22Rv1 (cell line): ENCODE data around the gene FAM181A.

ENCODE experiments used
- H3K27ac ChIP-seq: fragments of 450-650 bp; 2 replicates; pipeline ENCODE4 v1.5.1; 2017
- ZFX ChIP-seq: fragments of 450-650 bp; IDR thresholded peaks from 2 replicates; pipeline ENCODE4 v1.6.1; 2017; ENCODE audit warnings: antibody characterized with exemption, borderline replicate concordance
- TF ChIP-seq, protein P1 (sequence below): fragments of 450-650 bp; IDR thresholded peaks from 2 replicates; pipeline ENCODE4 v1.5.1; 2017; ENCODE audit warnings: mild to moderate bottlenecking

The FAM181A gene

GRCh38 chr14:93888995-93889394 is 38.1 kb upstream of the FAM181A start:
- TF ChIP-seq, protein P1, sequence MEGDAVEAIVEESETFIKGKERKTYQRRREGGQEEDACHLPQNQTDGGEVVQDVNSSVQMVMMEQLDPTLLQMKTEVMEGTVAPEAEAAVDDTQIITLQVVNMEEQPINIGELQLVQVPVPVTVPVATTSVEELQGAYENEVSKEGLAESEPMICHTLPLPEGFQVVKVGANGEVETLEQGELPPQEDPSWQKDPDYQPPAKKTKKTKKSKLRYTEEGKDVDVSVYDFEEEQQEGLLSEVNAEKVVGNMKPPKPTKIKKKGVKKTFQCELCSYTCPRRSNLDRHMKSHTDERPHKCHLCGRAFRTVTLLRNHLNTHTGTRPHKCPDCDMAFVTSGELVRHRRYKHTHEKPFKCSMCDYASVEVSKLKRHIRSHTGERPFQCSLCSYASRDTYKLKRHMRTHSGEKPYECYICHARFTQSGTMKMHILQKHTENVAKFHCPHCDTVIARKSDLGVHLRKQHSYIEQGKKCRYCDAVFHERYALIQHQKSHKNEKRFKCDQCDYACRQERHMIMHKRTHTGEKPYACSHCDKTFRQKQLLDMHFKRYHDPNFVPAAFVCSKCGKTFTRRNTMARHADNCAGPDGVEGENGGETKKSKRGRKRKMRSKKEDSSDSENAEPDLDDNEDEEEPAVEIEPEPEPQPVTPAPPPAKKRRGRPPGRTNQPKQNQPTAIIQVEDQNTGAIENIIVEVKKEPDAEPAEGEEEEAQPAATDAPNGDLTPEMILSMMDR: no peak
- TF ChIP-seq ZFX: no peak

GRCh38 chr14:93889739-93890483 is 37.2 kb upstream of the FAM181A start:
- H3K27ac ChIP-seq: no peak overlapping the region
- TF ChIP-seq, protein P1: no peak
- no peak for TF ChIP-seq ZFX

More at GRCh38 chr14:93888995-93889394, 38.1 kb upstream of the FAM181A start:
- no peak overlapping the region for H3K27ac ChIP-seq

GRCh38 chr14:93891756-93892504 is 35.2 kb upstream of the FAM181A start:
- TF ChIP-seq, protein P1: no peak
- TF ChIP-seq ZFX: no peak
- no peak overlapping the region for H3K27ac ChIP-seq

- TF ChIP-seq, protein P1: no peak
- TF ChIP-seq ZFX: no peak
- no peak overlapping the region for H3K27ac ChIP-seq
Observed at GRCh38 chr14:93892505-93892839, 34.7 kb upstream of the FAM181A start.

GRCh38 chr14:93892923-93893558 is 34.1 kb upstream of the FAM181A start:
- no peak overlapping the region for H3K27ac ChIP-seq
- TF ChIP-seq, protein P1: peak; percentile 93
- no peak for TF ChIP-seq ZFX

GRCh38 chr14:93893661-93894261 is 33.4 kb upstream of the FAM181A start:
- TF ChIP-seq ZFX: no peak
- TF ChIP-seq, protein P1: no peak
- no peak overlapping the region for H3K27ac ChIP-seq
